ENCODE data around the gene LPCAT1.
"Not testable (repeated sequence)": the region's sequence is repeated elsewhere in the genome, so short reads cannot be mapped to it uniquely, and the experiment has no call there.

The LPCAT1 gene

DNA sequence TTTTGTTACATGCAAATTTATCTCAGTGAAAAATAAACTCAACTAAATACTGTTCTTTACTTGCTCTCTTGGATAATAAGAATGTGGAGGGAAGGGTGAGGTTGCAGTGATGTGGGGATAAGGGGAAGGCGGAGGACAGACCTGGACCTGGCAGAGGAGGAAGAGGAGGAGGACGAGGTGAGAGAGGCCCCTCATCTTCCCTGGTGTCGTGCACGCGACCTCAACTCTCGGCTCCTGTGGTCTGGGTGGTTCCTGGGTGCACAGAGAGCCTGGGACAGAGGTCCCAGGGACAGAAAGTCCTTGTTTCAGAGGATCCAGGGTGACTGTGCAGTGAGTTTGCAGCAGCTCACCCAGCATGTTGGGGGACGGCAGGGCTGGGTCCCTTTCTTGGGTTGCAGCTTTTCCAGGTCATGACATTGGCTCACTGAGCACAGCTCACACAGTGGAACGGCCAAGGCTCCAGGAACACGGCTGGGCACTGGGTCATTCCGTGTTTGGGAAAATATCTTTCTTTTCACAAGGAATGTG is 37.7 kb upstream of the LPCAT1 start:
- ATAC-seq = no peak
- TF ChIP-seq SNAI2 (CRISPR knock-in tag; IDR thresholded peaks at IDR 0.05) (no peak), RARB (CRISPR knock-in tag; IDR thresholded peaks at IDR 0.05) (no peak), TCF4 (CRISPR knock-in tag; IDR thresholded peaks at IDR 0.05; ENCODE audit: borderline replicate concordance) (no peak), ZNF70 (CRISPR knock-in tag; IDR thresholded peaks at IDR 0.05) (no peak), ESRRG (CRISPR knock-in tag; IDR thresholded peaks at IDR 0.05) (no peak)
- TF ChIP-seq, protein P1, sequence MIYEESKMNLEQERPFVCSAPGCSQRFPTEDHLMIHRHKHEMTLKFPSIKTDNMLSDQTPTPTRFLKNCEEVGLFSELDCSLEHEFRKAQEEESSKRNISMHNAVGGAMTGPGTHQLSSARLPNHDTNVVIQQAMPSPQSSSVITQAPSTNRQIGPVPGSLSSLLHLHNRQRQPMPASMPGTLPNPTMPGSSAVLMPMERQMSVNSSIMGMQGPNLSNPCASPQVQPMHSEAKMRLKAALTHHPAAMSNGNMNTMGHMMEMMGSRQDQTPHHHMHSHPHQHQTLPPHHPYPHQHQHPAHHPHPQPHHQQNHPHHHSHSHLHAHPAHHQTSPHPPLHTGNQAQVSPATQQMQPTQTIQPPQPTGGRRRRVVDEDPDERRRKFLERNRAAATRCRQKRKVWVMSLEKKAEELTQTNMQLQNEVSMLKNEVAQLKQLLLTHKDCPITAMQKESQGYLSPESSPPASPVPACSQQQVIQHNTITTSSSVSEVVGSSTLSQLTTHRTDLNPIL (CRISPR knock-in tag; IDR thresholded peaks at IDR 0.05; ENCODE audit: low read depth) = no peak

GRCh38 chr5:1560499-1560898 is 36.7 kb upstream of the LPCAT1 start:
- ATAC-seq = not testable (repeated sequence)

DNA sequence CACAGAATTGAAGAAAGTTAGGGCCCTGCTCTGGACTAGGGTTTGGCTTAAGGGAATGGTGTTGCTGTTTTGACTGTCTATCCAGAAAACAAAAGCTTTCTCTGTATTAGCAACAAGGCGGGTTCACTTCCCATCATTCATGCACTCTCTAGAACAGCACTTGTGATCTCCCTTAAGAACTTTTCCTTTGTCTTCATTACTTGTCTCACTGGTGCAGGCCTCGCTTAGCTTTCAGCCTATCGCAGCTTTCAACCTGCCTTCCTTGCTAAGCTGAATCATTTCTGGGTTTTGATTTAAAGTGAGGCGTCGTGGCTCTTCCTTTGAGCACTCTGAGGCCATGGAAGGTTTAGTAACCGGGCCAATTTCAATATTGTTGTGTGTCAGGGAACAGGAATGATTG is 35.2 kb upstream of the LPCAT1 start:
- no peak for TF ChIP-seq ZC3H10 (CRISPR knock-in tag; IDR thresholded peaks at IDR 0.05)
- no peak for TF ChIP-seq SNAI2 (CRISPR knock-in tag; IDR thresholded peaks at IDR 0.05)
- no peak for TF ChIP-seq ZNF565 (CRISPR knock-in tag; conservative IDR thresholded peaks at IDR 0.05; ENCODE audit: low read depth)
- TF ChIP-seq ZNF8 (CRISPR knock-in tag; IDR thresholded peaks at IDR 0.05) = no peak
- no peak for TF ChIP-seq CSDC2 (CRISPR knock-in tag; IDR thresholded peaks at IDR 0.05)
- TF ChIP-seq PPARA (CRISPR knock-in tag; IDR thresholded peaks at IDR 0.05; ENCODE audit: borderline replicate concordance) = no peak
- no peak for TF ChIP-seq ARNTL (CRISPR knock-in tag; IDR thresholded peaks at IDR 0.05; ENCODE audit: borderline replicate concordance, low read depth)
- no peak for TF ChIP-seq GLIS3 (CRISPR knock-in tag; IDR thresholded peaks at IDR 0.05)
- no peak for TF ChIP-seq BACH2 (CRISPR knock-in tag; IDR thresholded peaks at IDR 0.05; ENCODE audit: borderline replicate concordance)
- no peak for TF ChIP-seq TSHZ2 (CRISPR knock-in tag; IDR thresholded peaks at IDR 0.05)
- no peak for TF ChIP-seq POU6F1 (CRISPR knock-in tag; IDR thresholded peaks at IDR 0.05; ENCODE audit: borderline replicate concordance, low read depth)
- TF ChIP-seq TCF4 (CRISPR knock-in tag; IDR thresholded peaks at IDR 0.05; ENCODE audit: borderline replicate concordance) = no peak
- no peak for TF ChIP-seq ZFP3 (CRISPR knock-in tag; IDR thresholded peaks at IDR 0.05)
- TF ChIP-seq ISL1 (CRISPR knock-in tag; IDR thresholded peaks at IDR 0.05) = no peak
- TF ChIP-seq, protein P2, sequence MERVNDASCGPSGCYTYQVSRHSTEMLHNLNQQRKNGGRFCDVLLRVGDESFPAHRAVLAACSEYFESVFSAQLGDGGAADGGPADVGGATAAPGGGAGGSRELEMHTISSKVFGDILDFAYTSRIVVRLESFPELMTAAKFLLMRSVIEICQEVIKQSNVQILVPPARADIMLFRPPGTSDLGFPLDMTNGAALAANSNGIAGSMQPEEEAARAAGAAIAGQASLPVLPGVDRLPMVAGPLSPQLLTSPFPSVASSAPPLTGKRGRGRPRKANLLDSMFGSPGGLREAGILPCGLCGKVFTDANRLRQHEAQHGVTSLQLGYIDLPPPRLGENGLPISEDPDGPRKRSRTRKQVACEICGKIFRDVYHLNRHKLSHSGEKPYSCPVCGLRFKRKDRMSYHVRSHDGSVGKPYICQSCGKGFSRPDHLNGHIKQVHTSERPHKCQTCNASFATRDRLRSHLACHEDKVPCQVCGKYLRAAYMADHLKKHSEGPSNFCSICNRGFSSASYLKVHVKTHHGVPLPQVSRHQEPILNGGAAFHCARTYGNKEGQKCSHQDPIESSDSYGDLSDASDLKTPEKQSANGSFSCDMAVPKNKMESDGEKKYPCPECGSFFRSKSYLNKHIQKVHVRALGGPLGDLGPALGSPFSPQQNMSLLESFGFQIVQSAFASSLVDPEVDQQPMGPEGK (CRISPR knock-in tag; IDR thresholded peaks at IDR 0.05; ENCODE audit: borderline replicate concordance) = no peak
- TF ChIP-seq TOX (CRISPR knock-in tag; IDR thresholded peaks at IDR 0.05; ENCODE audit: borderline replicate concordance) = no peak
- TF ChIP-seq ZFP30 (CRISPR knock-in tag; IDR thresholded peaks at IDR 0.05) = no peak
- no peak for TF ChIP-seq OSR1 (CRISPR knock-in tag; IDR thresholded peaks at IDR 0.05)
- no peak for TF ChIP-seq ZNF70 (CRISPR knock-in tag; IDR thresholded peaks at IDR 0.05)
- no peak for ATAC-seq
